HepG2 (cell line): ENCODE results near the gene MAST1. TPM values are rescaled to one million over a fixed set of nuclear protein-coding genes. Genes with fewer than 3 reads are reported as not detected.
A peak's percentile ranks its signal among the peaks of the same experiment; 100 is the strongest.

Source experiments
- ATM ChIP-seq: fragments of 450-650 bp; IDR thresholded peaks from 2 replicates; pipeline ENCODE4 v1.7.1; 2017; ENCODE audit warnings: mild to moderate bottlenecking, borderline replicate concordance
- CHD4 ChIP-seq: fragments of 200-600 bp; sonication (generic); IDR thresholded peaks from 2 replicates; pipeline ENCODE4 v1.7.0; 2017; ENCODE audit warnings: mild to moderate bottlenecking, low read length, borderline replicate concordance
- HNF4G ChIP-seq, 2 experiments: sonication (generic) in 1 of 2; formaldehyde crosslinking in 1 of 2; IDR thresholded peaks; 2 replicates each; pipeline versions ENCODE4 v1.4.0 to v1.6.1; 2011 to 2020; ENCODE audit warnings: borderline replicate concordance in 2 of 2, low read depth in 2 of 2, mild to moderate bottlenecking in 2 of 2, low read length in 1 of 2, missing genetic modification reagents in 1 of 2, moderate library complexity in 1 of 2
- MLLT10 ChIP-seq: sonication (generic); formaldehyde crosslinking; IDR thresholded peaks from 2 replicates; pipeline ENCODE4 v1.4.0; 2020; ENCODE audit warnings: missing genetic modification reagents
- MLXIP ChIP-seq: sonication (generic); formaldehyde crosslinking; IDR thresholded peaks from 2 replicates; pipeline ENCODE4 v1.9.0; 2021; ENCODE audit warnings: missing genetic modification reagents, borderline replicate concordance
- NR2F6 ChIP-seq, 2 experiments: IDR thresholded peaks; 2 replicates each; pipeline ENCODE4 v1.6.1; 2016; ENCODE audit warnings: antibody characterized with exemption in 1 of 2, mild to moderate bottlenecking in 1 of 2
- TFE3 ChIP-seq: IDR thresholded peaks from 2 replicates; pipeline ENCODE4 v1.6.1; 2016
- U2AF2 ChIP-seq: fragments of 200-400 bp; formaldehyde crosslinking; IDR thresholded peaks from 2 replicates; pipeline ENCODE4 v1.6.1; 2017; ENCODE audit warnings: low read depth, mild to moderate bottlenecking, low read length
- YEATS2 ChIP-seq: sonication (generic); formaldehyde crosslinking; IDR thresholded peaks from 2 replicates; pipeline ENCODE4 v1.4.0; 2020; ENCODE audit warnings: missing genetic modification reagents, borderline replicate concordance
- ZNF230 ChIP-seq: sonication (generic); formaldehyde crosslinking; IDR thresholded peaks from 2 replicates; pipeline ENCODE4 v1.4.0; 2020; ENCODE audit warnings: mild to moderate bottlenecking, missing genetic modification reagents
- ZNF510 ChIP-seq: sonication (generic); formaldehyde crosslinking; IDR thresholded peaks from 2 replicates; pipeline ENCODE4 v1.4.0; 2020; ENCODE audit warnings: low read depth, mild to moderate bottlenecking, missing genetic modification reagents
- ZNF552 ChIP-seq: sonication (generic); formaldehyde crosslinking; IDR thresholded peaks from 2 replicates; pipeline ENCODE4 v1.9.0; 2022; ENCODE audit warnings: missing genetic modification reagents, mild to moderate bottlenecking, borderline replicate concordance
- ZNF597 ChIP-seq: sonication (generic); formaldehyde crosslinking; IDR thresholded peaks from 2 replicates; pipeline ENCODE4 v1.5.0; 2020; ENCODE audit warnings: missing genetic modification reagents
- ZNF644 ChIP-seq: IDR thresholded peaks from 2 replicates; pipeline ENCODE4 v1.6.1; 2016; ENCODE audit warnings: low read depth
- polyA plus RNA-seq, 8 experiments: library from polyadenylated mRNA; depleted of rRNA in 3 of 8; stranded (reverse) in 7 of 8; unstranded in 1 of 8; fragments of >200 nt; fragmentation: Illumina TruSeq in 4 of 8; extraction: Trizol in 4 of 8; gene quantifications; 2 replicates each; pipeline versions ENCODE4 v1.2.1 to v1.2.3, GENCODE V29; 2011 to 2016; ENCODE audit warnings: low read depth in 4 of 8, missing spikeins in 1 of 8, mixed read lengths in 1 of 8; ENCODE audit not compliant: insufficient read depth in 1 of 8
- total RNA-seq, 5 experiments: library from RNA; depleted of rRNA; stranded (reverse); fragments of >200 nt; fragmentation: Illumina TruSeq; extraction: Trizol; gene quantifications; 2 replicates each; pipeline ENCODE4 v1.2.3, GENCODE V29; 2016; ENCODE audit warnings: low read depth in 1 of 5
- TF ChIP-seq, protein P1 (sequence below), 2 experiments: sonication (generic) in 1 of 2; formaldehyde crosslinking in 1 of 2; IDR thresholded peaks; 2 replicates each; pipeline versions ENCODE4 v1.4.0 to v1.6.1; 2018 to 2020; ENCODE audit warnings: missing genetic modification reagents in 2 of 2, borderline replicate concordance in 1 of 2, low read depth in 1 of 2, mild to moderate bottlenecking in 1 of 2, missing biosample characterization in 1 of 2
- TF ChIP-seq, protein P2 (sequence below): sonication (generic); formaldehyde crosslinking; IDR thresholded peaks from 2 replicates; pipeline ENCODE4 v1.5.0; 2020; ENCODE audit warnings: mild to moderate bottlenecking, low read depth, missing genetic modification reagents, borderline replicate concordance

Gene MAST1
- total and polyA plus RNA-seq, 2 of the 13 experiments (the other 11 are each of a cell fraction or from before 2014, with no cell fraction given) = 0.73 to 4.7 TPM

DNA sequence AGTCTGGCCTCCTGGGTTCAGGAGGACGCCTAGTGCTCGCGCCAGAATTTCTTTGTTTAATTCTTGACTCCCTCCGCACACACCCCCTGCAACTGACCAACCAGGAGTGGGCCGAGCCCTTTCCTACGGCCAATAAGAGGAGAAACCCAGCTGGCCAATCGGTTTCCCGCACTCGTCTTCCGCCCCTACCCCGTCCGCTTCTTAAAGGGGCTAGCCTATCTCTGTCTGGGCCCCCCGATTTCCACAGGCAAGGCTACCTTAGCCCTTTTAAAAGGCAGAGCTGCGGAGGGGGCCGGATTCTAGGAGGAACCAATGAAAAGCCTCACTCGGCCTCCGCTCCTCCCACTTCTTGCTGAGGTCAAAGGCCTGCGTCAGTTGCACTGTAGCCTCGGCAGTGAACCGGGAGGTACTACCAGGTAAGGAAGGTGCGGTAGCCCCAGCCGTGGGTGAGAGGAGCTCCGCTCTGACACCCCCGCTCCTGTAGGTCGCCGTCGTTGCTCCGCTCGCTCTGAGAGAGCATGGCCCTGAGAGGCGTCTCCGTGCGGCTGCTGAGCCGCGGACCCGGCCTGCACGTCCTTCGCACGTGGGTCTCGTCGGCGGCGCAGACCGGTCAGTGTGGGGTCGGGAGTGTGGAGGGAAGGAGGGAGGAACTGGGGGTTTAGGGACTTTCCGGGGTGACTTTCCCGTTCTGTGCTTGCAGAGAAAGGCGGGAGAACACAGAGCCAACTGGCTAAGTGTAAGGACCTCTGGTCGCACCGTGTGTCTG is 52.7 kb downstream of the MAST1 start, which contains the start of gene GCDH (continued):
- TF ChIP-seq, protein P1, sequence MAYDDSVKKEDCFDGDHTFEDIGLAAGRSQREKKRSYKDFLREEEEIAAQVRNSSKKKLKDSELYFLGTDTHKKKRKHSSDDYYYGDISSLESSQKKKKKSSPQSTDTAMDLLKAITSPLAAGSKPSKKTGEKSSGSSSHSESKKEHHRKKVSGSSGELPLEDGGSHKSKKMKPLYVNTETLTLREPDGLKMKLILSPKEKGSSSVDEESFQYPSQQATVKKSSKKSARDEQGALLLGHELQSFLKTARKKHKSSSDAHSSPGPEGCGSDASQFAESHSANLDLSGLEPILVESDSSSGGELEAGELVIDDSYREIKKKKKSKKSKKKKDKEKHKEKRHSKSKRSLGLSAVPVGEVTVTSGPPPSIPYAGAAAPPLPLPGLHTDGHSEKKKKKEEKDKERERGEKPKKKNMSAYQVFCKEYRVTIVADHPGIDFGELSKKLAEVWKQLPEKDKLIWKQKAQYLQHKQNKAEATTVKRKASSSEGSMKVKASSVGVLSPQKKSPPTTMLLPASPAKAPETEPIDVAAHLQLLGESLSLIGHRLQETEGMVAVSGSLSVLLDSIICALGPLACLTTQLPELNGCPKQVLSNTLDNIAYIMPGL (CRISPR knock-in tag; IDR thresholded peaks at IDR 0.05; ENCODE audit: borderline replicate concordance in 1 of 2, low read depth in 1 of 2) = peak; percentile 45 to 67; a peak in 3 of 4 replicates
- no peak for TF ChIP-seq HNF4G (IDR thresholded peaks at IDR 0.05; ENCODE audit: borderline replicate concordance, low read depth, low read length)
- TF ChIP-seq HNF4G (CRISPR knock-in tag; IDR thresholded peaks at IDR 0.05; ENCODE audit: borderline replicate concordance, low read depth) = peak; percentile 60; the same call in 1 of the 2 replicates
- no peak for TF ChIP-seq ATM
- TF ChIP-seq CHD4 = no peak
- no peak for TF ChIP-seq ZNF552 (CRISPR knock-in tag)
- peak; percentile 71 for TF ChIP-seq YEATS2 (CRISPR knock-in tag)
- TF ChIP-seq, protein P2, sequence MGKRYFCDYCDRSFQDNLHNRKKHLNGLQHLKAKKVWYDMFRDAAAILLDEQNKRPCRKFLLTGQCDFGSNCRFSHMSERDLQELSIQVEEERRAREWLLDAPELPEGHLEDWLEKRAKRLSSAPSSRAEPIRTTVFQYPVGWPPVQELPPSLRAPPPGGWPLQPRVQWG (CRISPR knock-in tag) = no peak
- TF ChIP-seq MLLT10 (CRISPR knock-in tag) = no peak
- TF ChIP-seq MLXIP (CRISPR knock-in tag) = no peak
- TF ChIP-seq ZNF597 = no peak
- TF ChIP-seq ZNF510 = no peak
- no peak for TF ChIP-seq ZNF644
- no peak for TF ChIP-seq U2AF2
- no peak; the same call in 1 of the 2 replicates for TF ChIP-seq TFE3
- TF ChIP-seq NR2F6 (IDR thresholded peaks at IDR 0.05) = peak; percentile 31; the same call in 1 of the 2 replicates
- TF ChIP-seq NR2F6 (CRISPR knock-in tag; IDR thresholded peaks at IDR 0.05) = no peak; the same call in 1 of the 2 replicates
- peak; percentile 79 for TF ChIP-seq ZNF230 (CRISPR knock-in tag)
